ENCODE measurements around the gene UCHL3. TPM values are rescaled to one million over a fixed set of nuclear protein-coding genes. Genes with fewer than 3 reads are reported as not detected.
"Not testable (repeated sequence)": the region's sequence is repeated elsewhere in the genome, so short reads cannot be mapped to it uniquely, and the experiment has no call there.

UCHL3 gene
- total RNA-seq, 3 donors from 2014 or later, result 29.2 to 33.2 (median 29.6) TPM

GRCh38 chr13:75541287-75541686 lies 8.3 kb upstream of the UCHL3 start:
- intact Hi-C loops (cut with DNase I; ENCODE audit: low total_unique reads), result no loop called here
- TF ChIP-seq POLR2A (IDR thresholded peaks at IDR 0.05), result no peak
- TF ChIP-seq, protein P1, sequence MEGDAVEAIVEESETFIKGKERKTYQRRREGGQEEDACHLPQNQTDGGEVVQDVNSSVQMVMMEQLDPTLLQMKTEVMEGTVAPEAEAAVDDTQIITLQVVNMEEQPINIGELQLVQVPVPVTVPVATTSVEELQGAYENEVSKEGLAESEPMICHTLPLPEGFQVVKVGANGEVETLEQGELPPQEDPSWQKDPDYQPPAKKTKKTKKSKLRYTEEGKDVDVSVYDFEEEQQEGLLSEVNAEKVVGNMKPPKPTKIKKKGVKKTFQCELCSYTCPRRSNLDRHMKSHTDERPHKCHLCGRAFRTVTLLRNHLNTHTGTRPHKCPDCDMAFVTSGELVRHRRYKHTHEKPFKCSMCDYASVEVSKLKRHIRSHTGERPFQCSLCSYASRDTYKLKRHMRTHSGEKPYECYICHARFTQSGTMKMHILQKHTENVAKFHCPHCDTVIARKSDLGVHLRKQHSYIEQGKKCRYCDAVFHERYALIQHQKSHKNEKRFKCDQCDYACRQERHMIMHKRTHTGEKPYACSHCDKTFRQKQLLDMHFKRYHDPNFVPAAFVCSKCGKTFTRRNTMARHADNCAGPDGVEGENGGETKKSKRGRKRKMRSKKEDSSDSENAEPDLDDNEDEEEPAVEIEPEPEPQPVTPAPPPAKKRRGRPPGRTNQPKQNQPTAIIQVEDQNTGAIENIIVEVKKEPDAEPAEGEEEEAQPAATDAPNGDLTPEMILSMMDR (IDR thresholded peaks at IDR 0.05), result no peak
- TF ChIP-seq POLR2AphosphoS5 (IDR thresholded peaks at IDR 0.05), result no peak

GRCh38 chr13:75541961-75542360 lies 7.6 kb upstream of the UCHL3 start:
- Histone ChIP-seq H3K9me3 (no peaks in the 10 kb centered on the region), H3K4me3 (no peak overlapping the region), H3K4me1 (no peaks in the 10 kb centered on the region), H3K27ac (no peak overlapping the region), H3K27me3 (no peaks in the 10 kb centered on the region), H3K36me3 (no peaks in the 10 kb centered on the region)
- no peak for DNase-seq (ENCODE audit: low spot score in 2 of 2)
- TF ChIP-seq POLR2AphosphoS5 (IDR thresholded peaks at IDR 0.05) (no peak), POLR2A (IDR thresholded peaks at IDR 0.05) (no peak)
- TF ChIP-seq, protein P1 (IDR thresholded peaks at IDR 0.05), result no peak
- intact Hi-C loops (cut with DNase I; ENCODE audit: low total_unique reads), result no loop called here

More at GRCh38 chr13:75541287-75541686, 8.3 kb upstream of the UCHL3 start:
- no peak overlapping the region for H3K27ac ChIP-seq
- no peak for DNase-seq (ENCODE audit: low spot score in 2 of 2)
- H3K9me3 ChIP-seq, result no peaks in the 10 kb centered on the region
- no peaks in the 10 kb centered on the region for H3K36me3 ChIP-seq
- no peaks in the 10 kb centered on the region for H3K27me3 ChIP-seq
- peaks cover 0 to 5% of the 10 kb centered on the region in 2 donors for H3K4me1 ChIP-seq
- no peak overlapping the region for H3K4me3 ChIP-seq

DNA sequence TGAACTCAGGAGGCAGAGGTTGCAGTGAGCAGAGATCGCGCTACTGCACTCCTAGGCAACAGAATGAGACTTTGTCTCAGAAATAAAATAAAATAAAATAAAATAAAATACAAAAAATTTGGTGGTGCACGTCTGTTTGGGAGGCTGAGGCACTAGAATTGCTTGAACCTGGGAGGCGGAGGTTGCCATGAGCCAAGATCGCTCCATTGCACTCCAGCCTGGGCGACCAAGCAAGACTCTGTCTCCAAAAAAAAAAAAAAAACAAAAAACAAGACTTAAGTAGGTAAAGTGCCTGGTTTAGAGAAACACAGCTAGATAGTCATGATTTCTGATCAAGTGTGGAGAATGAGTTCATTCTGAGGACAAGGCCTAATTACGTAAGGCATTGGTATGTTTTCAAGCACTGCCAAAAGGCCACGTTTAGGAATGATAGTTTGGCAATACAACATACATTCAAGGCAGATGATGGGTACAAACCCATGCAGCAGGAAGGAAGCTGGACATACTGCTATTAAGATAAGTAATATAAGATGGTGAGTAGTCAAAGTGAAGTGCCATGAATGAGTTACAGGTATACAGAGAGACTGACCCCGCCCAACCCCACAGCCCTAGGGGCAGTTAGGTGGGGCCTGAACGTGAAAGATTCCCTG lies 4.8 kb upstream of the UCHL3 start:
- TF ChIP-seq, protein P1 (IDR thresholded peaks at IDR 0.05), result no peak
- peak in 1 of 2 donors; percentile 22 for DNase-seq (ENCODE audit: low spot score in 2 of 2)
- intact Hi-C loops (cut with DNase I; ENCODE audit: low total_unique reads), result no loop called here
- no peaks in the 10 kb centered on the region for H3K36me3 ChIP-seq
- no peak overlapping the region for H3K4me3 ChIP-seq
- H3K4me1 ChIP-seq, result no peaks in the 10 kb centered on the region
- H3K9me3 ChIP-seq, result no peaks in the 10 kb centered on the region
- H3K27me3 ChIP-seq, result no peaks in the 10 kb centered on the region
- H3K27ac ChIP-seq, result no peak overlapping the region

- H3K4me1 ChIP-seq; DNase-seq (ENCODE audit: low spot score in 2 of 2); H3K36me3 ChIP-seq; H3K4me3 ChIP-seq; intact Hi-C loops (cut with DNase I; ENCODE audit: low total_unique reads); H3K9me3 ChIP-seq; H3K27me3 ChIP-seq; H3K27ac ChIP-seq: not testable (repeated sequence)
Measured at GRCh38 chr13:75545386-75545785, 4.2 kb upstream of the UCHL3 start.

GRCh38 chr13:75547917-75548316 lies 1.7 kb upstream of the UCHL3 start:
- H3K4me3 ChIP-seq, result no peak overlapping the region
- H3K27ac ChIP-seq, result no peak overlapping the region
- H3K9me3 ChIP-seq, result no peaks in the 10 kb centered on the region
- no peak for TF ChIP-seq POLR2A (IDR thresholded peaks at IDR 0.05)
- TF ChIP-seq POLR2AphosphoS5 (IDR thresholded peaks at IDR 0.05), result no peak
- TF ChIP-seq, protein P1 (IDR thresholded peaks at IDR 0.05), result no peak
- H3K4me1 ChIP-seq, result peaks cover 0 to 10% of the 10 kb centered on the region in 2 donors
- intact Hi-C loops (cut with DNase I; ENCODE audit: low total_unique reads), result no loop called here
- no peaks in the 10 kb centered on the region for H3K36me3 ChIP-seq
- DNase-seq (ENCODE audit: low spot score in 2 of 2), result no peak
- no peaks in the 10 kb centered on the region for H3K27me3 ChIP-seq
